Neural progenitor cell (in vitro differentiated cells): Measurements from ENCODE around the gene ISCA2.

Experiments
- CTCF ChIP-seq: fragments of 200-600 bp; sonication (generic); IDR thresholded peaks from 2 replicates; pipeline ENCODE4 v1.5.1; 2017; ENCODE audit warnings: antibody characterized with exemption, mild to moderate bottlenecking
- EZH2 ChIP-seq: fragments of 200-600 bp; sonication (generic); IDR thresholded peaks from 2 replicates; pipeline ENCODE4 v1.6.1; 2017; ENCODE audit warnings: antibody characterized with exemption, mild to moderate bottlenecking, moderate library complexity
- EZH2phosphoT487 ChIP-seq: fragments of 200-600 bp; sonication (generic); IDR thresholded peaks from 2 replicates; pipeline ENCODE4 v1.6.1; 2017; ENCODE audit warnings: antibody characterized with exemption

DNA sequence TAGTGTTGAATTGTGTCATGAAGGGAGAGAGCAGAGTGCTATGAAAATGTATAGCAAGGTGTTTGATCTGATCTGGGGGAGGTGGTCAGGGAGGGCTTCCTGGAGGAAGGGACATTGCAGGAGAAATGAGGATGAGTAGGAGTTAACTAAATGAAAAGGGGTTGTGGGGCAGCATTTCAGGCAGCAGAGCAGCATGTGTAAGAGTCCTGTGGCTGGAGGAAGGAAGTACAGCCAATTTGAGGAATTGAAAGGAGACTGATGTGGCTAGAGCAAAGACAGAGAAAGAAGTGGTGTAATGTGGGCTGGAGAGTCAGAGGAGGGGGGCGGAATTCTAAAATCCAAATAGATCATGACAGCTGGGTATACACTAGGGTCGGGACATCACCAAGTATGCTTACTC, 21.0 kb upstream of the ISCA2 start:
- TF ChIP-seq CTCF (no peak), EZH2phosphoT487 (no peak), EZH2 (no peak)
